HepG2 (cell line): ENCODE measurements around the gene RWDD2A. TPM values are rescaled to one million over a fixed set of nuclear protein-coding genes. Genes with fewer than 3 reads are reported as not detected.

Experiments
- CEBPG ChIP-seq: IDR thresholded peaks from 2 replicates; pipeline ENCODE4 v1.6.1; 2016
- ELF4 ChIP-seq: sonication (generic); formaldehyde crosslinking; IDR thresholded peaks from 2 replicates; pipeline ENCODE4 v1.5.0; 2020; ENCODE audit warnings: missing genetic modification reagents, mild to moderate bottlenecking, moderate library complexity, borderline replicate concordance
- FLYWCH1 ChIP-seq: sonication (generic); formaldehyde crosslinking; IDR thresholded peaks from 2 replicates; pipeline ENCODE4 v1.8.1; 2023; ENCODE audit warnings: mild to moderate bottlenecking, missing genetic modification reagents
- FOSL2 ChIP-seq: sonication (generic); formaldehyde crosslinking; IDR thresholded peaks from 2 replicates; pipeline ENCODE4 v1.4.0; 2020; ENCODE audit warnings: missing genetic modification reagents
- HDAC6 ChIP-seq: fragments of 200-600 bp; sonication (generic); IDR thresholded peaks from 2 replicates; pipeline ENCODE4 v1.7.0; 2017; ENCODE audit warnings: mild to moderate bottlenecking, antibody characterized with exemption, low read length, low read depth
- KAT2B ChIP-seq: fragments of 150-350 bp; IDR thresholded peaks from 2 replicates; pipeline ENCODE4 v1.6.1; 2014; ENCODE audit warnings: low read depth, low read length, borderline replicate concordance
- MBD4 ChIP-seq: IDR thresholded peaks from 2 replicates; pipeline ENCODE4 v1.6.1; 2012; ENCODE audit warnings: low read length, inconsistent platforms, borderline replicate concordance
- POLR2AphosphoS2 ChIP-seq: IDR thresholded peaks from 2 replicates; pipeline ENCODE4 v1.6.1; 2011; ENCODE audit warnings: low read depth, low read length, improper control_type of control experiment
- REXO4 ChIP-seq: sonication (generic); formaldehyde crosslinking; IDR thresholded peaks from 2 replicates; pipeline ENCODE4 v1.8.0; 2022; ENCODE audit warnings: missing genetic modification reagents, mild to moderate bottlenecking, borderline replicate concordance
- RFXAP ChIP-seq: sonication (generic); formaldehyde crosslinking; IDR thresholded peaks from 2 replicates; pipeline ENCODE4 v1.4.0; 2020; ENCODE audit warnings: missing genetic modification reagents, borderline replicate concordance
- SP140L ChIP-seq: sonication (generic); formaldehyde crosslinking; IDR thresholded peaks from 2 replicates; pipeline ENCODE4 v1.4.0; 2020; ENCODE audit warnings: missing genetic modification reagents, borderline replicate concordance
- SRSF4 ChIP-seq: fragments of 200-400 bp; formaldehyde crosslinking; IDR thresholded peaks from one replicate; pipeline ENCODE4 v1.6.1; 2018; ENCODE audit warnings: mild to moderate bottlenecking, low read depth, low read length, moderate library complexity; ENCODE audit not compliant: poor library complexity, severe bottlenecking
- TARDBP ChIP-seq: sonication (generic); formaldehyde crosslinking; IDR thresholded peaks from 2 replicates; pipeline ENCODE4 v1.8.0; 2022; ENCODE audit warnings: mild to moderate bottlenecking, missing genetic modification reagents
- U2AF1 ChIP-seq: fragments of 200-400 bp; formaldehyde crosslinking; optimal IDR thresholded peaks from 2 replicates; pipeline ENCODE3; 2017; ENCODE audit warnings: mild to moderate bottlenecking, low read depth, low read length
- ZBTB21 ChIP-seq: sonication (generic); formaldehyde crosslinking; IDR thresholded peaks from 2 replicates; pipeline ENCODE4 v1.4.0; 2020; ENCODE audit warnings: missing genetic modification reagents
- ZMYM3 ChIP-seq: sonication (generic); formaldehyde crosslinking; IDR thresholded peaks from 2 replicates; pipeline ENCODE4 v1.5.1; 2020; ENCODE audit warnings: mild to moderate bottlenecking, missing genetic modification reagents
- ZNF24 ChIP-seq: fragments of 450-650 bp; IDR thresholded peaks from 2 replicates; pipeline ENCODE4 v1.6.1; 2017; ENCODE audit warnings: antibody characterized with exemption, mild to moderate bottlenecking
- ZNF350 ChIP-seq: sonication (generic); formaldehyde crosslinking; IDR thresholded peaks from 2 replicates; pipeline ENCODE4 v1.4.0; 2020; ENCODE audit warnings: mild to moderate bottlenecking, low read depth, missing genetic modification reagents, borderline replicate concordance
- ZNF530 ChIP-seq: sonication (generic); formaldehyde crosslinking; IDR thresholded peaks from 2 replicates; pipeline ENCODE4 v1.5.0; 2020; ENCODE audit warnings: low read depth, mild to moderate bottlenecking, missing genetic modification reagents
- ZNF546 ChIP-seq: sonication (generic); formaldehyde crosslinking; conservative IDR thresholded peaks from 2 replicates; pipeline ENCODE4 v1.8.1; 2023; ENCODE audit warnings: mild to moderate bottlenecking, missing genetic modification reagents
- ZNF607 ChIP-seq: sonication (generic); formaldehyde crosslinking; IDR thresholded peaks from 2 replicates; pipeline ENCODE4 v1.5.1; 2020; ENCODE audit warnings: missing genetic modification reagents, mild to moderate bottlenecking, borderline replicate concordance
- ZNF792 ChIP-seq: IDR thresholded peaks from 2 replicates; pipeline ENCODE4 v1.6.1; 2016
- ZNF883 ChIP-seq: sonication (generic); formaldehyde crosslinking; IDR thresholded peaks from 2 replicates; pipeline ENCODE4 v1.5.1; 2020; ENCODE audit warnings: mild to moderate bottlenecking, missing genetic modification reagents; ENCODE audit errors: not compliant biosample characterization
- polyA plus RNA-seq, 8 experiments: library from polyadenylated mRNA; depleted of rRNA in 3 of 8; stranded (reverse) in 7 of 8; unstranded in 1 of 8; fragments of >200 nt; fragmentation: Illumina TruSeq in 4 of 8; extraction: Trizol in 4 of 8; gene quantifications; 2 replicates each; pipeline versions ENCODE4 v1.2.1 to v1.2.3, GENCODE V29; 2011 to 2016; ENCODE audit warnings: low read depth in 4 of 8, missing spikeins in 1 of 8, mixed read lengths in 1 of 8; ENCODE audit not compliant: insufficient read depth in 1 of 8
- total RNA-seq, 5 experiments: library from RNA; depleted of rRNA; stranded (reverse); fragments of >200 nt; fragmentation: Illumina TruSeq; extraction: Trizol; gene quantifications; 2 replicates each; pipeline ENCODE4 v1.2.3, GENCODE V29; 2016; ENCODE audit warnings: low read depth in 1 of 5
- TF ChIP-seq, protein P1 (sequence below): sonication (generic); formaldehyde crosslinking; IDR thresholded peaks from 2 replicates; pipeline ENCODE4 v1.4.0; 2020; ENCODE audit warnings: missing genetic modification reagents
- TF ChIP-seq, protein P2 (sequence below): sonication (generic); formaldehyde crosslinking; IDR thresholded peaks from 2 replicates; pipeline ENCODE4 v1.8.0; 2022; ENCODE audit warnings: missing genetic modification reagents, mild to moderate bottlenecking, moderate library complexity, borderline replicate concordance

The RWDD2A gene
- total and polyA plus RNA-seq, 2 of the 13 experiments (the other 11 are each of a cell fraction or from before 2014, with no cell fraction given), result 5.3 to 8.1 TPM

DNA sequence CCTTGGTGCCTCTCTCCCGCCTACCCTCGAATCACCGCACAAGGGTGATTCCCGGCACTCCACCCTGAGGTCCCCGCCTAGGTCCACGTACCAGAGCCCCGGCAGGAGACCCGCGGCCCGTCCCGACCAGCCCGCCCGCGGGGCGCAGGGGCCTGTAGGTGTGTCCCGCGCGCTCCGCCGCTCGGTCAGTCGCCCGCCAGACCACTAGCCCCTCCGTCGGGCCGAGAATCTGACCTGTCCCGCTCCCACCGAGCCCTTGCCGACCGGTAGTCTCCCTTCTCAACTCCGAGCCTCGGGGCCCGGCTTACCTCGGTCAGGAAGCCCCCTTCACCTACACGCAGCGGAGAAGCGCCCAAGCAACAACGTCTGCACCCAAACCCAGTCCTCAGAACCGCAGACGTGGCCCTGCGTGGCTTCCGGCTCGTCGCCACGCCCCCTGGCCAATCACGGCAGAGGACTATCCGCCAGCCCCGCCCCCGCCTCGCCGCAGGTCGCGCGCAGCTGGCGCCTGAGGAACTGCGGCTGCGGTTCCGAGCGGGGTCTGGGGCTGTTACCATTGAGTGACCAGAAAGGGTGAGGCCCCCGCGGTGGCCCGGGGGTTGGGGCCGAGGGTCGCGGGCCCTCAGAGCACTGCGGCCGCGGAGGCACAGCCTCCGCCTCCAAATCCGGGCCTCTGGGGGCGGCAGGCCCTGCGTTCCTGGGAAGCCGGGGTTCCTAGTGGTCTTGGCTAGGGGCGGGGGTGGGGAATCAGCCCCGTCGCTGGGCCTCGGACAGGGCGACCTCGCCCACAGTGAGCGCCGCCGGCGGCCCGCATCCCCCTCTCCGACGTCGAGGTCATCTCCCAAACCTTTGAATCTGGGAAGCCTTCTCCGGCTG is at the start of gene RWDD2A, which contains the start of gene PGM3 (continued):
- TF ChIP-seq, protein P1, sequence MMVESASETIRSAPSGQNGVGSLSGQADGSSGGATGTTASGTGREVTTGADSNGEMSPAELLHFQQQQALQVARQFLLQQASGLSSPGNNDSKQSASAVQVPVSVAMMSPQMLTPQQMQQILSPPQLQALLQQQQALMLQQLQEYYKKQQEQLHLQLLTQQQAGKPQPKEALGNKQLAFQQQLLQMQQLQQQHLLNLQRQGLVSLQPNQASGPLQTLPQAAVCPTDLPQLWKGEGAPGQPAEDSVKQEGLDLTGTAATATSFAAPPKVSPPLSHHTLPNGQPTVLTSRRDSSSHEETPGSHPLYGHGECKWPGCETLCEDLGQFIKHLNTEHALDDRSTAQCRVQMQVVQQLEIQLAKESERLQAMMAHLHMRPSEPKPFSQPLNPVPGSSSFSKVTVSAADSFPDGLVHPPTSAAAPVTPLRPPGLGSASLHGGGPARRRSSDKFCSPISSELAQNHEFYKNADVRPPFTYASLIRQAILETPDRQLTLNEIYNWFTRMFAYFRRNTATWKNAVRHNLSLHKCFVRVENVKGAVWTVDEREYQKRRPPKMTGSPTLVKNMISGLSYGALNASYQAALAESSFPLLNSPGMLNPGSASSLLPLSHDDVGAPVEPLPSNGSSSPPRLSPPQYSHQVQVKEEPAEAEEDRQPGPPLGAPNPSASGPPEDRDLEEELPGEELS (CRISPR knock-in tag), result peak; percentile 53
- no peak for TF ChIP-seq ZNF530 (CRISPR knock-in tag)
- peak; percentile 81; the same call in 1 of the 2 replicates for TF ChIP-seq ZNF350
- no peak for TF ChIP-seq MBD4
- TF ChIP-seq SRSF4, result no peak
- 0 out of 2 replicates have a peak, but pooled peaks have one; percentile 22 for TF ChIP-seq FLYWCH1
- no peak for TF ChIP-seq U2AF1
- TF ChIP-seq FOSL2 (CRISPR knock-in tag), result no peak
- TF ChIP-seq RFXAP (CRISPR knock-in tag), result peak; percentile 69
- peak; percentile 55 for TF ChIP-seq ZNF607 (CRISPR knock-in tag)
- TF ChIP-seq CEBPG (CRISPR knock-in tag), result no peak
- peak; percentile 51; the same call in 1 of the 2 replicates for TF ChIP-seq POLR2AphosphoS2
- peak; percentile 44 for TF ChIP-seq ZNF883 (CRISPR knock-in tag)
- peak; percentile 71; the same call in 1 of the 2 replicates for TF ChIP-seq ZNF792 (CRISPR knock-in tag)
- TF ChIP-seq ZBTB21 (CRISPR knock-in tag), result no peak
- TF ChIP-seq ZNF546, result peak; percentile 74; the same call in 1 of the 2 replicates
- TF ChIP-seq KAT2B, result no peak
- peak; percentile 22; the same call in 1 of the 2 replicates for TF ChIP-seq ZMYM3 (CRISPR knock-in tag)
- no peak for TF ChIP-seq SP140L (CRISPR knock-in tag)
- TF ChIP-seq HDAC6, result no peak
- no peak for TF ChIP-seq ZNF24
- TF ChIP-seq, protein P2, sequence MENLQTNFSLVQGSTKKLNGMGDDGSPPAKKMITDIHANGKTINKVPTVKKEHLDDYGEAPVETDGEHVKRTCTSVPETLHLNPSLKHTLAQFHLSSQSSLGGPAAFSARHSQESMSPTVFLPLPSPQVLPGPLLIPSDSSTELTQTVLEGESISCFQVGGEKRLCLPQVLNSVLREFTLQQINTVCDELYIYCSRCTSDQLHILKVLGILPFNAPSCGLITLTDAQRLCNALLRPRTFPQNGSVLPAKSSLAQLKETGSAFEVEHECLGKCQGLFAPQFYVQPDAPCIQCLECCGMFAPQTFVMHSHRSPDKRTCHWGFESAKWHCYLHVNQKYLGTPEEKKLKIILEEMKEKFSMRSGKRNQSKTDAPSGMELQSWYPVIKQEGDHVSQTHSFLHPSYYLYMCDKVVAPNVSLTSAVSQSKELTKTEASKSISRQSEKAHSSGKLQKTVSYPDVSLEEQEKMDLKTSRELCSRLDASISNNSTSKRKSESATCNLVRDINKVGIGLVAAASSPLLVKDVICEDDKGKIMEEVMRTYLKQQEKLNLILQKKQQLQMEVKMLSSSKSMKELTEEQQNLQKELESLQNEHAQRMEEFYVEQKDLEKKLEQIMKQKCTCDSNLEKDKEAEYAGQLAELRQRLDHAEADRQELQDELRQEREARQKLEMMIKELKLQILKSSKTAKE (CRISPR knock-in tag), result 0 out of 2 replicates have a peak, but pooled peaks have one; percentile 51
- peak; percentile 68; the same call in 1 of the 2 replicates for TF ChIP-seq TARDBP (CRISPR knock-in tag)
- TF ChIP-seq REXO4 (CRISPR knock-in tag), result no peak
- TF ChIP-seq ELF4 (CRISPR knock-in tag), result peak; percentile 67; the same call in 1 of the 2 replicates
